LoVo (cell line): ENCODE results near the gene TOM1L2.
"Not testable (repeated sequence)": the region's sequence is repeated elsewhere in the genome, so short reads cannot be mapped to it uniquely, and the experiment has no call there.

Source experiments
- DNase-seq: peaks from one replicate; pipeline ENCODE4 v3.0.0-alpha.2; 2016; ENCODE audit warnings: low spot score

Gene TOM1L2

GRCh38 chr17:17943281-17943984 is 28.8 kb downstream of the TOM1L2 start:
- no peak for DNase-seq

GRCh38 chr17:17942846-17943245 is 29.4 kb downstream of the TOM1L2 start:
- DNase-seq: peak; percentile 54

GRCh38 chr17:17941015-17941414 is 31.2 kb downstream of the TOM1L2 start:
- DNase-seq: no peak

GRCh38 chr17:17940441-17940911 is 31.7 kb downstream of the TOM1L2 start:
- peak; percentile 48 for DNase-seq

GRCh38 chr17:17939941-17940340 is 32.3 kb downstream of the TOM1L2 start:
- DNase-seq: not testable (repeated sequence)

GRCh38 chr17:17938388-17939107 is 33.7 kb downstream of the TOM1L2 start:
- peak; percentile 52 for DNase-seq

GRCh38 chr17:17937958-17938357 is 34.2 kb downstream of the TOM1L2 start:
- DNase-seq: no peak

- DNase-seq: no peak
These were observed 34.9 kb downstream of the TOM1L2 start for GRCh38 chr17:17937201-17937853.

GRCh38 chr17:17935321-17936271 is 36.6 kb downstream of the TOM1L2 start:
- peak; percentile 60 for DNase-seq

- no peak for DNase-seq
These were observed 37.4 kb downstream of the TOM1L2 start for GRCh38 chr17:17934806-17935205.

GRCh38 chr17:17934214-17934613 is 38.0 kb downstream of the TOM1L2 start:
- no peak for DNase-seq

- no peak for DNase-seq
These were observed 38.4 kb downstream of the TOM1L2 start for GRCh38 chr17:17933775-17934174.

- no peak for DNase-seq
These were observed 41.0 kb downstream of the TOM1L2 start for GRCh38 chr17:17931159-17931558.

- DNase-seq: no peak
These were observed 41.5 kb downstream of the TOM1L2 start for GRCh38 chr17:17930674-17931073.

- no peak for DNase-seq
These were observed 42.4 kb downstream of the TOM1L2 start for GRCh38 chr17:17929655-17930380.

- DNase-seq: no peak
These were observed 43.6 kb downstream of the TOM1L2 start for GRCh38 chr17:17928398-17929287.

- no peak for DNase-seq
These were observed 45.3 kb downstream of the TOM1L2 start for GRCh38 chr17:17926840-17927449.

- no peak for DNase-seq
These were observed 46.2 kb downstream of the TOM1L2 start for GRCh38 chr17:17926036-17926435.

- no peak for DNase-seq
These were observed 47.3 kb downstream of the TOM1L2 start for GRCh38 chr17:17924857-17925250.
